Testis (tissue), 3 donors: ENCODE measurements around the gene LYSMD4. TPM values are rescaled to one million over a fixed set of nuclear protein-coding genes. Genes with fewer than 3 reads are reported as not detected.

ENCODE experiments used
- DNase-seq: peaks from one replicate; pipeline ENCODE4 v3.0.0-alpha.2; 2019
- H3K27ac ChIP-seq, 2 donors: fragments of 200-600 bp; sonication (generic); one replicate each; pipeline ENCODE4 v1.5.1; 2019
- H3K27me3 ChIP-seq: fragments of 200-600 bp; sonication (generic); one replicate; pipeline ENCODE4 v1.5.1; 2019
- H3K36me3 ChIP-seq: fragments of 200-600 bp; sonication (generic); one replicate; pipeline ENCODE4 v1.5.1; 2017; ENCODE audit warnings: low read depth; ENCODE audit errors: missing control alignments
- H3K4me1 ChIP-seq: fragments of 200-600 bp; sonication (generic); one replicate; pipeline ENCODE4 v1.5.1; 2019
- H3K4me3 ChIP-seq, 2 donors: fragments of 200-600 bp; sonication (generic); one replicate each; pipeline ENCODE4 v1.5.1; 2017 to 2019
- H3K9me3 ChIP-seq: fragments of 200-600 bp; sonication (generic); one replicate; pipeline ENCODE4 v1.5.1; 2017
- POLR2A ChIP-seq: fragments of 450-650 bp; IDR thresholded peaks from one replicate; pipeline ENCODE4 v1.6.1; 2017; ENCODE audit warnings: antibody characterized with exemption, mild to moderate bottlenecking, moderate library complexity
- WGBS, 2 donors: methylation state at CpG; one replicate each; pipeline ENCODE4 v1.1.5; 2018; 5-methylcytosine and 5-hydroxymethylcytosine counted together
- intact Hi-C: fragments of 100-400 bp; cut with DNase I; formaldehyde crosslinking; loops from one replicate; pipeline ENCODE4 v1.15.1; 2023; ENCODE audit warnings: low total_unique reads
- polyA plus RNA-seq: library from polyadenylated mRNA; stranded (reverse); fragments of 350-450 nt; fragmentation: Illumina TruSeq; extraction: RNeasy Lipid Tissue Mini Kit (QIAGEN cat#74804); gene quantifications from one replicate; pipeline ENCODE4 v1.2.3, GENCODE V29; 2014; ENCODE audit warnings: low read depth, low replicate concordance; ENCODE audit not compliant: insufficient read depth
- total RNA-seq, 2 donors: library from RNA; depleted of rRNA; stranded (reverse); fragments of >200 nt; gene quantifications; one replicate each; pipeline ENCODE4 v1.2.3, GENCODE V29; 2016
- TF ChIP-seq, protein P1 (sequence below), 3 experiments: fragments of 450-650 bp in 2 of 3; fragments of 200-600 bp in 1 of 3; sonication (generic) in 1 of 3; IDR thresholded peaks; one replicate each; pipeline ENCODE4 v1.5.1; 2016 to 2019; ENCODE audit warnings: antibody characterized with exemption in 3 of 3, mild to moderate bottlenecking in 2 of 3, moderate library complexity in 1 of 3

The LYSMD4 gene
- total and polyA plus RNA-seq, 3 donors from 2014 or later, result 13.2 to 27.1 (median 23.6) TPM

DNA sequence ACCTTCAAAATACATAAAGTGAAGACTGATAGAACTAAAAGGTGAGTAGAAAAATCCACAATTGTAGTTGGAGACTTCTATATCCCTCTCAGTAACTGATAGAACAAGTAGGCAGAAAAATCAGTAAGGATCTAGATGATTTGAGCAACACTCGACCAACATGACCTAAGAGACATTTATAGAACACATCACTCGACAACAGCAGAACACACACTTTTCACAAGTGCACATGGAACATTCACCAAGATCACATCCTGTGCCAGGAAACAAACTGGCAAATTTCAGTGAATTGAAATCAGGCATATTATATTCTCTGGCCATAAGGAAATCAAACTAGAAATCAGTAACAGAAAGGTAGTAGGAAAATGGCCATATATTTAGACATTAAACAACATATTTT is 37.1 kb downstream of the LYSMD4 start:
- H3K4me1 ChIP-seq, result peaks cover 9% of the 10 kb centered on the region
- TF ChIP-seq, protein P1, sequence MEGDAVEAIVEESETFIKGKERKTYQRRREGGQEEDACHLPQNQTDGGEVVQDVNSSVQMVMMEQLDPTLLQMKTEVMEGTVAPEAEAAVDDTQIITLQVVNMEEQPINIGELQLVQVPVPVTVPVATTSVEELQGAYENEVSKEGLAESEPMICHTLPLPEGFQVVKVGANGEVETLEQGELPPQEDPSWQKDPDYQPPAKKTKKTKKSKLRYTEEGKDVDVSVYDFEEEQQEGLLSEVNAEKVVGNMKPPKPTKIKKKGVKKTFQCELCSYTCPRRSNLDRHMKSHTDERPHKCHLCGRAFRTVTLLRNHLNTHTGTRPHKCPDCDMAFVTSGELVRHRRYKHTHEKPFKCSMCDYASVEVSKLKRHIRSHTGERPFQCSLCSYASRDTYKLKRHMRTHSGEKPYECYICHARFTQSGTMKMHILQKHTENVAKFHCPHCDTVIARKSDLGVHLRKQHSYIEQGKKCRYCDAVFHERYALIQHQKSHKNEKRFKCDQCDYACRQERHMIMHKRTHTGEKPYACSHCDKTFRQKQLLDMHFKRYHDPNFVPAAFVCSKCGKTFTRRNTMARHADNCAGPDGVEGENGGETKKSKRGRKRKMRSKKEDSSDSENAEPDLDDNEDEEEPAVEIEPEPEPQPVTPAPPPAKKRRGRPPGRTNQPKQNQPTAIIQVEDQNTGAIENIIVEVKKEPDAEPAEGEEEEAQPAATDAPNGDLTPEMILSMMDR (IDR thresholded peaks at IDR 0.05), result no peak
- TF ChIP-seq POLR2A, result no peak
- H3K9me3 ChIP-seq, result no peaks in the 10 kb centered on the region
- 81 to 89% methylated on average over 2 of the region's 2 CpGs for WGBS, 2 donors
- H3K4me3 ChIP-seq, result no peak overlapping the region
- H3K36me3 ChIP-seq, result no peaks in the 10 kb centered on the region
- DNase-seq, result no peak
- no peak overlapping the region for H3K27ac ChIP-seq
- intact Hi-C loops, result no loop called here
- H3K27me3 ChIP-seq, result no peaks in the 10 kb centered on the region

DNA sequence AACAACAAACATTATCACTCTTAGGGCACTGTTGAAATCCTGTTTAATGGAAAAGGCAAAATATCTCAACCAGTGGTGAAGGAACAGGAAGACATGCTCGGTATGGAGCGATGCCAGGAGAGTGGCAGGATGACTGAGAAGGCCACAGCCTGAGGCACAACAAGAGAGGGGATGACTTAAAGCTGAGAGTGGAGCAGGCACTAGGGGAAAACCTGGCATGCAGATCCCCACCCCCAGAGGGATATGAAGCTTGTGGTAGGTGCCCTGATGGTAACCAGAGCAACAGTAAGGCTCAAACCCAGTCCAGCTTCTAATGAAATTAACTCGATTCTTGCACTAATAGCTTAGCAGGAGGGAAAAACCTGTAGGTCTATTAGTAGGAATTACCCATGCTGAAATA is 40.4 kb downstream of the LYSMD4 start:
- intact Hi-C loops, result no loop called here
- Histone ChIP-seq H3K4me3 (no peak overlapping the region), H3K4me1 (no peaks in the 10 kb centered on the region), H3K36me3 (no peaks in the 10 kb centered on the region), H3K27me3 (no peaks in the 10 kb centered on the region), H3K9me3 (no peaks in the 10 kb centered on the region), H3K27ac (no peak overlapping the region)
- 90 to 95% methylated on average over 3 of the region's 3 CpGs for WGBS, 2 donors
- TF ChIP-seq, protein P1 (IDR thresholded peaks at IDR 0.05), result no peak
- no peak for TF ChIP-seq POLR2A
- no peak for DNase-seq

DNA sequence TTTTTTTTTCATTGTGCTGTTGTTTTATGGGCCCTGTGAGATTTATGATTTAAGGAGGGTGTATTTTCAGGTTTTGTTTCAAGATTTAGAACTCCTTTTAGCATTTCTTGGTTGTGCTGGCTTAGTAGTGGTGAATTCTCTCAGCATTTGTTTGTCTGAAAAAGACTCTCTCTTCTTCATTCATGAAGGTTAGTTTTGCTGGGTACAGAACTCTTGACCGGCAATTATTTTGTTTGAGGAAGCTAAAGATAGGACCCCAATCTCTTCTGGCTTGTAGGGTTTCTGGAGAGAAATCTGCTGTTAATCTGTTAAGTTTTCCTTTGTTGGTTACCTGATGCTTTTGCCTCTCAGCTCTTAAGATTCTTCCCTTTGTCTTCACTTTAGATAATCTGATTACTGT is 46.9 kb downstream of the LYSMD4 start:
- WGBS, 2 donors, result 100% methylated on average over 1 of the region's 1 CpG

DNA sequence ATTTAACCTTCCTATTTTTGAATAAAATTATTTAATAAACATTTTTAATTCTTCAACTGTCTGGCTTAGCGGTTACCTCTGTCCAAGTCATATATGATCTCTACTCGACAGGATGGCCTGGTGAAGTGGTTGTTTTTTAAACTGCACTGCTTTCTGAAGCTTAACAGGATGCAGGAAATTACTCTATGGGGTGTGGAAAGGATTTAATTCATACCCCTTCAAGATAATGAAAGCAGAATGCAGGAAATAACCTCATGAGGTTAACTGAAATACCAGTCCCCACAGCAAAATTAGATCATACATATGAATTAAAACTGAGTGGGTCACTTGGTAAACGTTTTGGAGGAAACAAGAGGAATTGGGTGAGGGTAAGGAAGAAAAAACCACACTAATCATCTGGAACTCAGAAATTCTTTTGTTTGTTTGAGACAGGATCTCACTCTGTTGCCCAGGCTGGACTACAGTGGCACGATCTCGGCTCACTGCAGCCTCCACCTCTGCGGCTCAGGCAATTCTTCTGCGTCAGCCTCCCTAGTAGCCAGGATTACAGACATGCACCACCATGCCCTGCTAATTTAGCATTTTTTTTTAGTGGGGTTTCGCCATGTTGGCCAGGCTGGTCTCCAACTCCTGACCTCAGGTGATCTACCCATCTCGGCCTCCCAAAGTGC is 50.1 kb downstream of the LYSMD4 start:
- TF ChIP-seq POLR2A, result no peak
- TF ChIP-seq, protein P1 (IDR thresholded peaks at IDR 0.05), result no peak
- no peaks in the 10 kb centered on the region for H3K4me1 ChIP-seq
- peak overlapping the region in 1 of 2 donors; percentile 8 for H3K27ac ChIP-seq
- H3K4me3 ChIP-seq, result no peak overlapping the region
- no peaks in the 10 kb centered on the region for H3K27me3 ChIP-seq
- intact Hi-C loops, result no loop called here
- WGBS, 2 donors, result 82 to 91% methylated on average over 9 of the region's 9 CpGs
- no peaks in the 10 kb centered on the region for H3K36me3 ChIP-seq
- DNase-seq, result no peak
- H3K9me3 ChIP-seq, result no peaks in the 10 kb centered on the region

More for the DNA sequence above, 46.9 kb downstream of the LYSMD4 start:
- H3K27ac ChIP-seq, result no peak overlapping the region
- DNase-seq, result no peak
- intact Hi-C loops, result no loop called here
- H3K36me3 ChIP-seq, result no peaks in the 10 kb centered on the region
- H3K27me3 ChIP-seq, result no peaks in the 10 kb centered on the region
- no peaks in the 10 kb centered on the region for H3K4me1 ChIP-seq
- no peak overlapping the region for H3K4me3 ChIP-seq
- no peaks in the 10 kb centered on the region for H3K9me3 ChIP-seq
- TF ChIP-seq, protein P1 (IDR thresholded peaks at IDR 0.05), result no peak
- TF ChIP-seq POLR2A, result no peak

DNA sequence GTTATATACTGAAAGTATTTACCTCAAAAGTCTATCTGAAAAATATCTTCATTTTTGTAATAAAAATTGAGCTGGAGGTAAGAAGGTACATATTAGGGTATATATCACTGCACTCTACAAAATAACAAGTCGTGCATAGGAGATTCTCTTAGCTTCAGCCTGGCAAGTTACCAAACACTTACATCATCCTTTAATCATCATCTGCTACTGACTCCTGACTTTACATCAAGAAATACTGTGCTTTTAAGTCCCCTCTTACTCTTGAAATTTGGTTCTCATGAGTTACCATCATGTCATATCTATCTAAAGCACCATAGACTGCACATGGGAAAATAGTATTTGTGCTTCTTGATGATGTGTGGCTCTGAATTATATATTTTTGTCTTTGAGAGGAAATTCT is 50.8 kb downstream of the LYSMD4 start:
- WGBS, 2 donors, result 0 to 67% methylated on average over 1 of the region's 1 CpG
- no peaks in the 10 kb centered on the region for H3K27me3 ChIP-seq
- H3K4me1 ChIP-seq, result no peaks in the 10 kb centered on the region
- no peak for DNase-seq
- no peak for TF ChIP-seq POLR2A
- TF ChIP-seq, protein P1 (IDR thresholded peaks at IDR 0.05), result no peak
- intact Hi-C loops, result no loop called here
- no peak overlapping the region for H3K4me3 ChIP-seq
- H3K9me3 ChIP-seq, result no peaks in the 10 kb centered on the region
- no peaks in the 10 kb centered on the region for H3K36me3 ChIP-seq
- no peak overlapping the region for H3K27ac ChIP-seq
